WTC11 (cell line): ENCODE measurements around the gene WFS1. TPM values are rescaled to one million over a fixed set of nuclear protein-coding genes. Genes with fewer than 3 reads are reported as not detected.

ENCODE experiments used
- ATAC-seq: fragments of 200-7000 bp; cut with Tn5 transposase; 2 replicates; pipeline ENCODE4 v1.10.0; 2021; ENCODE audit warnings: mild to moderate bottlenecking, moderate library complexity
- CTCF ChIA-PET: fragments of 300-600 bp; sonication (Branson Sonifier 250); formaldehyde crosslinking; loops from one replicate; lab custom pipeline; 2021; ENCODE audit warnings: antibody characterized with exemption; lab: Charles Lee
- POLR2A ChIA-PET: fragments of 350-600 bp; sonication (Branson Sonifier 250); formaldehyde crosslinking; loops from one replicate; lab custom pipeline; 2021; ENCODE audit warnings: antibody characterized with exemption; lab: Charles Lee
- DNase-seq: peaks from one replicate; pipeline ENCODE4 v3.0.0; 2021; ENCODE audit warnings: low spot score
- H3K27ac Mint-ChIP-seq: 2 replicates; pipeline ENCODE4 v1.8.0; 2021; ENCODE audit warnings: mixed read lengths
- H3K27me3 Mint-ChIP-seq: 2 replicates; pipeline ENCODE4 v1.8.0; 2021; ENCODE audit warnings: low read depth, mild to moderate bottlenecking, moderate library complexity, mixed read lengths
- H3K36me3 Mint-ChIP-seq: 2 replicates; pipeline ENCODE4 v1.8.0; 2021; ENCODE audit warnings: mixed read lengths
- H3K4me1 Mint-ChIP-seq: 2 replicates; pipeline ENCODE4 v1.8.0; 2022; ENCODE audit warnings: mixed read lengths
- H3K4me3 Mint-ChIP-seq: 2 replicates; pipeline ENCODE4 v1.8.0; 2021; ENCODE audit warnings: mild to moderate bottlenecking, moderate library complexity, mixed read lengths
- H3K9me3 Mint-ChIP-seq: 2 replicates; pipeline ENCODE4 v1.8.0; 2021; ENCODE audit warnings: mixed read lengths
- ATF6 ChIP-seq: sonication (generic); formaldehyde crosslinking; IDR thresholded peaks from 2 replicates; pipeline ENCODE4 v1.8.1; 2023; ENCODE audit warnings: mild to moderate bottlenecking, missing genetic modification reagents
- E2F1 ChIP-seq: sonication (generic); formaldehyde crosslinking; IDR thresholded peaks from 2 replicates; pipeline ENCODE4 v1.8.0; 2022; ENCODE audit warnings: mild to moderate bottlenecking, missing genetic modification reagents
- ETV6 ChIP-seq: sonication (generic); formaldehyde crosslinking; IDR thresholded peaks from 2 replicates; pipeline ENCODE4 v1.8.1; 2022; ENCODE audit warnings: mild to moderate bottlenecking, missing genetic modification reagents
- JUN ChIP-seq: sonication (generic); formaldehyde crosslinking; IDR thresholded peaks from 2 replicates; pipeline ENCODE4 v1.8.0; 2023; ENCODE audit warnings: mild to moderate bottlenecking, missing genetic modification reagents
- RELA ChIP-seq: sonication (generic); formaldehyde crosslinking; IDR thresholded peaks from 2 replicates; pipeline ENCODE4 v1.8.1; 2022; ENCODE audit warnings: missing genetic modification reagents, mild to moderate bottlenecking, borderline replicate concordance
- total RNA-seq: library from RNA; stranded (reverse); gene quantifications from 3 replicates; pipeline ENCODE4 v1.2.3, GENCODE V29; 2021
- TF ChIP-seq, protein P1 (sequence below): fragments of 250-450 bp; sonication (Bioruptor Pico); IDR thresholded peaks from 2 replicates; pipeline ENCODE4 v1.9.0; 2021; ENCODE audit warnings: mild to moderate bottlenecking, borderline replicate concordance
- TF ChIP-seq, protein P2 (sequence below): fragments of 250-450 bp; sonication (Bioruptor Pico); IDR thresholded peaks from 2 replicates; pipeline ENCODE4 v1.9.0; 2021; ENCODE audit warnings: mild to moderate bottlenecking
- TF ChIP-seq, protein P3 (sequence below): sonication (generic); formaldehyde crosslinking; IDR thresholded peaks from 2 replicates; pipeline ENCODE4 v1.8.1; 2023; ENCODE audit warnings: mild to moderate bottlenecking, missing genetic modification reagents, borderline replicate concordance
- TF ChIP-seq, protein P4 (sequence below): sonication (generic); formaldehyde crosslinking; IDR thresholded peaks from 2 replicates; pipeline ENCODE4 v1.8.0; 2022; ENCODE audit warnings: missing genetic modification reagents
- TF ChIP-seq, protein P5 (sequence below): sonication (generic); formaldehyde crosslinking; IDR thresholded peaks from 2 replicates; pipeline ENCODE4 v1.8.1; 2023; ENCODE audit warnings: mild to moderate bottlenecking, missing genetic modification reagents, moderate library complexity

The WFS1 gene
- total RNA-seq, 1 experiment from 2014 or later = 34.7 TPM

GRCh38 chr4:6265546-6265945, 4.1 kb upstream of the WFS1 start (continued):
- TF ChIP-seq, protein P1, sequence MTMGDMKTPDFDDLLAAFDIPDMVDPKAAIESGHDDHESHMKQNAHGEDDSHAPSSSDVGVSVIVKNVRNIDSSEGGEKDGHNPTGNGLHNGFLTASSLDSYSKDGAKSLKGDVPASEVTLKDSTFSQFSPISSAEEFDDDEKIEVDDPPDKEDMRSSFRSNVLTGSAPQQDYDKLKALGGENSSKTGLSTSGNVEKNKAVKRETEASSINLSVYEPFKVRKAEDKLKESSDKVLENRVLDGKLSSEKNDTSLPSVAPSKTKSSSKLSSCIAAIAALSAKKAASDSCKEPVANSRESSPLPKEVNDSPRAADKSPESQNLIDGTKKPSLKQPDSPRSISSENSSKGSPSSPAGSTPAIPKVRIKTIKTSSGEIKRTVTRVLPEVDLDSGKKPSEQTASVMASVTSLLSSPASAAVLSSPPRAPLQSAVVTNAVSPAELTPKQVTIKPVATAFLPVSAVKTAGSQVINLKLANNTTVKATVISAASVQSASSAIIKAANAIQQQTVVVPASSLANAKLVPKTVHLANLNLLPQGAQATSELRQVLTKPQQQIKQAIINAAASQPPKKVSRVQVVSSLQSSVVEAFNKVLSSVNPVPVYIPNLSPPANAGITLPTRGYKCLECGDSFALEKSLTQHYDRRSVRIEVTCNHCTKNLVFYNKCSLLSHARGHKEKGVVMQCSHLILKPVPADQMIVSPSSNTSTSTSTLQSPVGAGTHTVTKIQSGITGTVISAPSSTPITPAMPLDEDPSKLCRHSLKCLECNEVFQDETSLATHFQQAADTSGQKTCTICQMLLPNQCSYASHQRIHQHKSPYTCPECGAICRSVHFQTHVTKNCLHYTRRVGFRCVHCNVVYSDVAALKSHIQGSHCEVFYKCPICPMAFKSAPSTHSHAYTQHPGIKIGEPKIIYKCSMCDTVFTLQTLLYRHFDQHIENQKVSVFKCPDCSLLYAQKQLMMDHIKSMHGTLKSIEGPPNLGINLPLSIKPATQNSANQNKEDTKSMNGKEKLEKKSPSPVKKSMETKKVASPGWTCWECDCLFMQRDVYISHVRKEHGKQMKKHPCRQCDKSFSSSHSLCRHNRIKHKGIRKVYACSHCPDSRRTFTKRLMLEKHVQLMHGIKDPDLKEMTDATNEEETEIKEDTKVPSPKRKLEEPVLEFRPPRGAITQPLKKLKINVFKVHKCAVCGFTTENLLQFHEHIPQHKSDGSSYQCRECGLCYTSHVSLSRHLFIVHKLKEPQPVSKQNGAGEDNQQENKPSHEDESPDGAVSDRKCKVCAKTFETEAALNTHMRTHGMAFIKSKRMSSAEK (CRISPR knock-in tag) = no peak

- no peaks in the 10 kb centered on the region for H3K9me3 Mint-ChIP-seq
- POLR2A ChIA-PET = no interaction called here
- no peaks in the 10 kb centered on the region for H3K36me3 Mint-ChIP-seq
- H3K4me1 Mint-ChIP-seq = peaks cover 41% of the 10 kb centered on the region
- H3K27ac Mint-ChIP-seq = no peak overlapping the region
- H3K4me3 Mint-ChIP-seq = no peak overlapping the region
- peaks cover 8% of the 10 kb centered on the region for H3K27me3 Mint-ChIP-seq
- no peak for ATAC-seq
- CTCF ChIA-PET = interaction anchor here (2.5 to 31.0 kb wide), 2 partner anchors 17 to 62 kb away, joined by 8 to 713 read pairs; no protein-coding TSS in a partner anchor
- no peak for DNase-seq
- no peak for TF ChIP-seq ATF6 (CRISPR knock-in tag)
Measured at GRCh38 chr4:6267573-6267972, 2.1 kb upstream of the WFS1 start.

- Mint-ChIP-seq H3K4me1 (peaks cover 52% of the 10 kb centered on the region), H3K9me3 (no peaks in the 10 kb centered on the region), H3K4me3 (peak overlapping the region; percentile 81), H3K36me3 (no peaks in the 10 kb centered on the region), H3K27me3 (peaks cover 8% of the 10 kb centered on the region), H3K27ac (no peak overlapping the region)
- no peak for ATAC-seq
- CTCF ChIA-PET = interaction anchor here (0.9 to 31.0 kb wide), 10 partner anchors 9 to 448 kb away, joined by 3 to 713 read pairs (median 6); no protein-coding TSS in a partner anchor
- POLR2A ChIA-PET = no interaction called here
- no peak for DNase-seq
- TF ChIP-seq E2F1 (CRISPR knock-in tag) = no peak
- TF ChIP-seq, protein P2, sequence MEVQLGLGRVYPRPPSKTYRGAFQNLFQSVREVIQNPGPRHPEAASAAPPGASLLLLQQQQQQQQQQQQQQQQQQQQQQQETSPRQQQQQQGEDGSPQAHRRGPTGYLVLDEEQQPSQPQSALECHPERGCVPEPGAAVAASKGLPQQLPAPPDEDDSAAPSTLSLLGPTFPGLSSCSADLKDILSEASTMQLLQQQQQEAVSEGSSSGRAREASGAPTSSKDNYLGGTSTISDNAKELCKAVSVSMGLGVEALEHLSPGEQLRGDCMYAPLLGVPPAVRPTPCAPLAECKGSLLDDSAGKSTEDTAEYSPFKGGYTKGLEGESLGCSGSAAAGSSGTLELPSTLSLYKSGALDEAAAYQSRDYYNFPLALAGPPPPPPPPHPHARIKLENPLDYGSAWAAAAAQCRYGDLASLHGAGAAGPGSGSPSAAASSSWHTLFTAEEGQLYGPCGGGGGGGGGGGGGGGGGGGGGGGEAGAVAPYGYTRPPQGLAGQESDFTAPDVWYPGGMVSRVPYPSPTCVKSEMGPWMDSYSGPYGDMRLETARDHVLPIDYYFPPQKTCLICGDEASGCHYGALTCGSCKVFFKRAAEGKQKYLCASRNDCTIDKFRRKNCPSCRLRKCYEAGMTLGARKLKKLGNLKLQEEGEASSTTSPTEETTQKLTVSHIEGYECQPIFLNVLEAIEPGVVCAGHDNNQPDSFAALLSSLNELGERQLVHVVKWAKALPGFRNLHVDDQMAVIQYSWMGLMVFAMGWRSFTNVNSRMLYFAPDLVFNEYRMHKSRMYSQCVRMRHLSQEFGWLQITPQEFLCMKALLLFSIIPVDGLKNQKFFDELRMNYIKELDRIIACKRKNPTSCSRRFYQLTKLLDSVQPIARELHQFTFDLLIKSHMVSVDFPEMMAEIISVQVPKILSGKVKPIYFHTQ (CRISPR knock-in tag) = no peak
- TF ChIP-seq, protein P3, sequence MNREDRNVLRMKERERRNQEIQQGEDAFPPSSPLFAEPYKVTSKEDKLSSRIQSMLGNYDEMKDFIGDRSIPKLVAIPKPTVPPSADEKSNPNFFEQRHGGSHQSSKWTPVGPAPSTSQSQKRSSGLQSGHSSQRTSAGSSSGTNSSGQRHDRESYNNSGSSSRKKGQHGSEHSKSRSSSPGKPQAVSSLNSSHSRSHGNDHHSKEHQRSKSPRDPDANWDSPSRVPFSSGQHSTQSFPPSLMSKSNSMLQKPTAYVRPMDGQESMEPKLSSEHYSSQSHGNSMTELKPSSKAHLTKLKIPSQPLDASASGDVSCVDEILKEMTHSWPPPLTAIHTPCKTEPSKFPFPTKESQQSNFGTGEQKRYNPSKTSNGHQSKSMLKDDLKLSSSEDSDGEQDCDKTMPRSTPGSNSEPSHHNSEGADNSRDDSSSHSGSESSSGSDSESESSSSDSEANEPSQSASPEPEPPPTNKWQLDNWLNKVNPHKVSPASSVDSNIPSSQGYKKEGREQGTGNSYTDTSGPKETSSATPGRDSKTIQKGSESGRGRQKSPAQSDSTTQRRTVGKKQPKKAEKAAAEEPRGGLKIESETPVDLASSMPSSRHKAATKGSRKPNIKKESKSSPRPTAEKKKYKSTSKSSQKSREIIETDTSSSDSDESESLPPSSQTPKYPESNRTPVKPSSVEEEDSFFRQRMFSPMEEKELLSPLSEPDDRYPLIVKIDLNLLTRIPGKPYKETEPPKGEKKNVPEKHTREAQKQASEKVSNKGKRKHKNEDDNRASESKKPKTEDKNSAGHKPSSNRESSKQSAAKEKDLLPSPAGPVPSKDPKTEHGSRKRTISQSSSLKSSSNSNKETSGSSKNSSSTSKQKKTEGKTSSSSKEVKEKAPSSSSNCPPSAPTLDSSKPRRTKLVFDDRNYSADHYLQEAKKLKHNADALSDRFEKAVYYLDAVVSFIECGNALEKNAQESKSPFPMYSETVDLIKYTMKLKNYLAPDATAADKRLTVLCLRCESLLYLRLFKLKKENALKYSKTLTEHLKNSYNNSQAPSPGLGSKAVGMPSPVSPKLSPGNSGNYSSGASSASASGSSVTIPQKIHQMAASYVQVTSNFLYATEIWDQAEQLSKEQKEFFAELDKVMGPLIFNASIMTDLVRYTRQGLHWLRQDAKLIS (CRISPR knock-in tag) = no peak
- TF ChIP-seq, protein P4, sequence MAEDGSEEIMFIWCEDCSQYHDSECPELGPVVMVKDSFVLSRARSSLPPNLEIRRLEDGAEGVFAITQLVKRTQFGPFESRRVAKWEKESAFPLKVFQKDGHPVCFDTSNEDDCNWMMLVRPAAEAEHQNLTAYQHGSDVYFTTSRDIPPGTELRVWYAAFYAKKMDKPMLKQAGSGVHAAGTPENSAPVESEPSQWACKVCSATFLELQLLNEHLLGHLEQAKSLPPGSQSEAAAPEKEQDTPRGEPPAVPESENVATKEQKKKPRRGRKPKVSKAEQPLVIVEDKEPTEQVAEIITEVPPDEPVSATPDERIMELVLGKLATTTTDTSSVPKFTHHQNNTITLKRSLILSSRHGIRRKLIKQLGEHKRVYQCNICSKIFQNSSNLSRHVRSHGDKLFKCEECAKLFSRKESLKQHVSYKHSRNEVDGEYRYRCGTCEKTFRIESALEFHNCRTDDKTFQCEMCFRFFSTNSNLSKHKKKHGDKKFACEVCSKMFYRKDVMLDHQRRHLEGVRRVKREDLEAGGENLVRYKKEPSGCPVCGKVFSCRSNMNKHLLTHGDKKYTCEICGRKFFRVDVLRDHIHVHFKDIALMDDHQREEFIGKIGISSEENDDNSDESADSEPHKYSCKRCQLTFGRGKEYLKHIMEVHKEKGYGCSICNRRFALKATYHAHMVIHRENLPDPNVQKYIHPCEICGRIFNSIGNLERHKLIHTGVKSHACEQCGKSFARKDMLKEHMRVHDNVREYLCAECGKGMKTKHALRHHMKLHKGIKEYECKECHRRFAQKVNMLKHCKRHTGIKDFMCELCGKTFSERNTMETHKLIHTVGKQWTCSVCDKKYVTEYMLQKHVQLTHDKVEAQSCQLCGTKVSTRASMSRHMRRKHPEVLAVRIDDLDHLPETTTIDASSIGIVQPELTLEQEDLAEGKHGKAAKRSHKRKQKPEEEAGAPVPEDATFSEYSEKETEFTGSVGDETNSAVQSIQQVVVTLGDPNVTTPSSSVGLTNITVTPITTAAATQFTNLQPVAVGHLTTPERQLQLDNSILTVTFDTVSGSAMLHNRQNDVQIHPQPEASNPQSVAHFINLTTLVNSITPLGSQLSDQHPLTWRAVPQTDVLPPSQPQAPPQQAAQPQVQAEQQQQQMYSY (CRISPR knock-in tag) = no peak
- no peak for TF ChIP-seq JUN
- no peak for TF ChIP-seq RELA (CRISPR knock-in tag)
- TF ChIP-seq, protein P5, sequence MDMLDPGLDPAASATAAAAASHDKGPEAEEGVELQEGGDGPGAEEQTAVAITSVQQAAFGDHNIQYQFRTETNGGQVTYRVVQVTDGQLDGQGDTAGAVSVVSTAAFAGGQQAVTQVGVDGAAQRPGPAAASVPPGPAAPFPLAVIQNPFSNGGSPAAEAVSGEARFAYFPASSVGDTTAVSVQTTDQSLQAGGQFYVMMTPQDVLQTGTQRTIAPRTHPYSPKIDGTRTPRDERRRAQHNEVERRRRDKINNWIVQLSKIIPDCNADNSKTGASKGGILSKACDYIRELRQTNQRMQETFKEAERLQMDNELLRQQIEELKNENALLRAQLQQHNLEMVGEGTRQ = no peak
- no peak for TF ChIP-seq ETV6
Measured at GRCh38 chr4:6268650-6269615, 717 bp upstream of the WFS1 start.
